Measurements from ENCODE around the gene PPFIA3. TPM values are rescaled to one million over a fixed set of nuclear protein-coding genes. Genes with fewer than 3 reads are reported as not detected.
A peak's percentile ranks its signal among the peaks of the same experiment; 100 is the strongest.

The PPFIA3 gene
- polyA plus RNA-seq, 1 of the 3 experiments (the other 2 are of a cell fraction): 5.7 TPM

DNA sequence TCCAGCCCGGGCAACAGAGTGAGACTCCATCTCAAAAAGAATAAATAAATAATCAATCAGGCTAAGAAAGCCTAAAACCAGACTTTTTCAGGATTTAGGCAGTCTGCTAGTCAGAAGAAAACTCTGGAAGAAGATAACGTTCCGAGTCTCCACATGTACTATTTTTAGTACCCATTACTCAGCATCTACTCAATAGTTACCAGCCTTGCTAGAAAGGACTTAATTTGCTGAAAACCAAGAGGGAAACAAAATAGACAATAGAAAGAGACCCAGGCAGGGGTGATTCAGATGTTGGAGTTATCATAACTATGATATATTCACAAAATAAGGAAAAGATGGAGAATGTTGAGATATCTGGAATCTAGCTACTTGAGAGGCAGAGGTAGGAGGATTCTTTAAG lies 8.8 kb upstream of the PPFIA3 start:
- peak overlapping the region; percentile 66 for H3K4me2 ChIP-seq
- H3K27me3 ChIP-seq (ENCODE audit: insufficient read depth): no peaks in the 10 kb centered on the region
- no peak overlapping the region for H3K4me3 ChIP-seq (ENCODE audit: low read depth in 2 of 2, low read length in 1 of 2)
- peaks cover 13 to 16% of the 10 kb centered on the region in 2 experiments; a peak in 2 of 4 replicates for H3K4me1 ChIP-seq (ENCODE audit: control insufficient read depth in 1 of 2, insufficient read depth in 2 of 2, low read depth in 1 of 2, low read length in 1 of 2)
- H4K20me1 ChIP-seq (ENCODE audit: insufficient read depth): peaks cover 38% of the 10 kb centered on the region
- no peak for DNase-seq
- H3K9me3 ChIP-seq: no peaks in the 10 kb centered on the region
- peaks cover 24 to 40% of the 10 kb centered on the region in 2 experiments for H3K36me3 ChIP-seq (replicated peaks in 1 of 2; ENCODE audit: control insufficient read depth in 1 of 2, insufficient read depth in 2 of 2, low read length in 1 of 2)
- no peak overlapping the region for H3K9ac ChIP-seq
- CTCF ChIA-PET: interaction anchor here (2.9 kb wide), 1 partner anchor 13 kb away, joined by 21 read pairs; no protein-coding TSS in a partner anchor
- no peaks in the 10 kb centered on the region for H3K9me2 ChIP-seq
- H3F3A ChIP-seq (replicated peaks; ENCODE audit: insufficient read depth): peaks cover 64% of the 10 kb centered on the region
- H3K27ac ChIP-seq (ENCODE audit: low read depth in 2 of 2, low read length in 1 of 2): peak overlapping the region in 1 of 2 experiments; percentile 68; a peak in 2 of 4 replicates
- H2AFZ ChIP-seq (ENCODE audit: low read depth): no peak overlapping the region
- POLR2A ChIA-PET: no interaction called here
- 41% methylated on average over 3 of the region's 3 CpGs for WGBS (ENCODE audit: low lambda C conversion rate)
- TF ChIP-seq RXRA (IDR thresholded peaks at IDR 0.05; ENCODE audit: borderline replicate concordance, low read depth) (no peak), ELF1 (IDR thresholded peaks at IDR 0.05) (no peak), GABPA (IDR thresholded peaks at IDR 0.05; ENCODE audit: low read depth) (no peak), MXI1 (IDR thresholded peaks at IDR 0.05; ENCODE audit: low read depth, low read length) (no peak), FOSL2 (IDR thresholded peaks at IDR 0.05; ENCODE audit: borderline replicate concordance, low read depth) (no peak), NFIC (IDR thresholded peaks at IDR 0.05; ENCODE audit: borderline replicate concordance) (no peak), NRF1 (IDR thresholded peaks at IDR 0.05; ENCODE audit: low read depth, low read length) (no peak), TAF1 (IDR thresholded peaks at IDR 0.05; ENCODE audit: borderline replicate concordance, low read depth, low read length) (no peak), FOXJ3 (CRISPR knock-in tag; IDR thresholded peaks at IDR 0.05) (no peak), RAD21 (IDR thresholded peaks at IDR 0.05; ENCODE audit: low read length) (no peak), SIN3A (IDR thresholded peaks at IDR 0.05; ENCODE audit: borderline replicate concordance, low read depth, low read length) (no peak)
- TF ChIP-seq, protein P1, sequence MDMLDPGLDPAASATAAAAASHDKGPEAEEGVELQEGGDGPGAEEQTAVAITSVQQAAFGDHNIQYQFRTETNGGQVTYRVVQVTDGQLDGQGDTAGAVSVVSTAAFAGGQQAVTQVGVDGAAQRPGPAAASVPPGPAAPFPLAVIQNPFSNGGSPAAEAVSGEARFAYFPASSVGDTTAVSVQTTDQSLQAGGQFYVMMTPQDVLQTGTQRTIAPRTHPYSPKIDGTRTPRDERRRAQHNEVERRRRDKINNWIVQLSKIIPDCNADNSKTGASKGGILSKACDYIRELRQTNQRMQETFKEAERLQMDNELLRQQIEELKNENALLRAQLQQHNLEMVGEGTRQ (IDR thresholded peaks at IDR 0.05; ENCODE audit: borderline replicate concordance, low read depth, low read length): no peak
- TF ChIP-seq, protein P2, sequence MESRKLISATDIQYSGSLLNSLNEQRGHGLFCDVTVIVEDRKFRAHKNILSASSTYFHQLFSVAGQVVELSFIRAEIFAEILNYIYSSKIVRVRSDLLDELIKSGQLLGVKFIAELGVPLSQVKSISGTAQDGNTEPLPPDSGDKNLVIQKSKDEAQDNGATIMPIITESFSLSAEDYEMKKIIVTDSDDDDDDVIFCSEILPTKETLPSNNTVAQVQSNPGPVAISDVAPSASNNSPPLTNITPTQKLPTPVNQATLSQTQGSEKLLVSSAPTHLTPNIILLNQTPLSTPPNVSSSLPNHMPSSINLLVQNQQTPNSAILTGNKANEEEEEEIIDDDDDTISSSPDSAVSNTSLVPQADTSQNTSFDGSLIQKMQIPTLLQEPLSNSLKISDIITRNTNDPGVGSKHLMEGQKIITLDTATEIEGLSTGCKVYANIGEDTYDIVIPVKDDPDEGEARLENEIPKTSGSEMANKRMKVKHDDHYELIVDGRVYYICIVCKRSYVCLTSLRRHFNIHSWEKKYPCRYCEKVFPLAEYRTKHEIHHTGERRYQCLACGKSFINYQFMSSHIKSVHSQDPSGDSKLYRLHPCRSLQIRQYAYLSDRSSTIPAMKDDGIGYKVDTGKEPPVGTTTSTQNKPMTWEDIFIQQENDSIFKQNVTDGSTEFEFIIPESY (IDR thresholded peaks at IDR 0.05; ENCODE audit: borderline replicate concordance, low read depth): no peak
- TF ChIP-seq, protein P3, sequence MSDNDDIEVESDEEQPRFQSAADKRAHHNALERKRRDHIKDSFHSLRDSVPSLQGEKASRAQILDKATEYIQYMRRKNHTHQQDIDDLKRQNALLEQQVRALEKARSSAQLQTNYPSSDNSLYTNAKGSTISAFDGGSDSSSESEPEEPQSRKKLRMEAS (IDR thresholded peaks at IDR 0.05; ENCODE audit: low read depth): no peak
- peaks cover 14% of the 10 kb centered on the region for H3K79me2 ChIP-seq (ENCODE audit: insufficient read depth)
